Inferior parietal cortex (tissue), 1 donor: ENCODE measurements around the gene VAV3.

Experiments
- DNase-seq: peaks from one replicate; pipeline ENCODE4 v3.0.0-alpha.2; 2016; ENCODE audit errors: extremely low spot score

The VAV3 gene

GRCh38 chr1:107535091-107535490 lies 429.9 kb downstream of the VAV3 start:
- DNase-seq, result no peak

- no peak for DNase-seq
Observed at GRCh38 chr1:107534632-107535031, 430.3 kb downstream of the VAV3 start.

GRCh38 chr1:107533436-107533835 lies 431.5 kb downstream of the VAV3 start:
- DNase-seq, result no peak

GRCh38 chr1:107532318-107532717 lies 432.7 kb downstream of the VAV3 start:
- DNase-seq, result no peak

- no peak for DNase-seq
Observed at GRCh38 chr1:107531065-107531908, 433.7 kb downstream of the VAV3 start.

- DNase-seq, result no peak
Observed at GRCh38 chr1:107530543-107530942, 434.4 kb downstream of the VAV3 start.

- peak; percentile 62 for DNase-seq
Observed at GRCh38 chr1:107529511-107530149, 435.4 kb downstream of the VAV3 start.

GRCh38 chr1:107526524-107527198 lies 438.3 kb downstream of the VAV3 start:
- DNase-seq, result no peak

GRCh38 chr1:107525961-107526360 lies 439.0 kb downstream of the VAV3 start:
- DNase-seq, result no peak

GRCh38 chr1:107525145-107525544 lies 439.8 kb downstream of the VAV3 start:
- DNase-seq, result no peak

GRCh38 chr1:107524301-107524700 lies 440.7 kb downstream of the VAV3 start:
- no peak for DNase-seq

GRCh38 chr1:107523736-107524135 lies 441.2 kb downstream of the VAV3 start:
- DNase-seq, result no peak

- no peak for DNase-seq
Observed at GRCh38 chr1:107523061-107523460, 441.9 kb downstream of the VAV3 start.
